Nephron (organoid): Measurements from ENCODE around the gene ALDH3B1.

Source experiments
- H3K27ac Mint-ChIP-seq, 3 experiments: 2 replicates each; pipeline ENCODE4 v1.8.0; 2020; ENCODE audit warnings: mixed read lengths in 3 of 3, mild to moderate bottlenecking in 2 of 3, moderate library complexity in 1 of 3
- H3K27me3 Mint-ChIP-seq: 2 replicates; pipeline ENCODE4 v1.8.0; 2021; ENCODE audit warnings: low read depth, mild to moderate bottlenecking, moderate library complexity, mixed read lengths
- H3K36me3 Mint-ChIP-seq: 2 replicates; pipeline ENCODE4 v1.8.0; 2020; ENCODE audit warnings: low read depth, mixed read lengths
- H3K4me1 Mint-ChIP-seq: 2 replicates; pipeline ENCODE4 v1.8.0; 2020; ENCODE audit warnings: mixed read lengths
- H3K4me3 Mint-ChIP-seq, 3 experiments: 2 replicates each; pipeline ENCODE4 v1.8.0; 2020; ENCODE audit warnings: mild to moderate bottlenecking in 3 of 3, mixed read lengths in 3 of 3, moderate library complexity in 2 of 3
- H3K9me3 Mint-ChIP-seq: 2 replicates; pipeline ENCODE4 v1.8.0; 2020; ENCODE audit warnings: mixed read lengths
- TF ChIP-seq, protein P1 (sequence below), 3 experiments: fragments of 200-600 bp; sonication (generic); IDR thresholded peaks; one replicate each; pipeline ENCODE4 v1.5.0; 2021; ENCODE audit warnings: antibody characterized with exemption in 3 of 3; ENCODE audit not compliant: unreplicated experiment in 3 of 3

ALDH3B1 gene

DNA sequence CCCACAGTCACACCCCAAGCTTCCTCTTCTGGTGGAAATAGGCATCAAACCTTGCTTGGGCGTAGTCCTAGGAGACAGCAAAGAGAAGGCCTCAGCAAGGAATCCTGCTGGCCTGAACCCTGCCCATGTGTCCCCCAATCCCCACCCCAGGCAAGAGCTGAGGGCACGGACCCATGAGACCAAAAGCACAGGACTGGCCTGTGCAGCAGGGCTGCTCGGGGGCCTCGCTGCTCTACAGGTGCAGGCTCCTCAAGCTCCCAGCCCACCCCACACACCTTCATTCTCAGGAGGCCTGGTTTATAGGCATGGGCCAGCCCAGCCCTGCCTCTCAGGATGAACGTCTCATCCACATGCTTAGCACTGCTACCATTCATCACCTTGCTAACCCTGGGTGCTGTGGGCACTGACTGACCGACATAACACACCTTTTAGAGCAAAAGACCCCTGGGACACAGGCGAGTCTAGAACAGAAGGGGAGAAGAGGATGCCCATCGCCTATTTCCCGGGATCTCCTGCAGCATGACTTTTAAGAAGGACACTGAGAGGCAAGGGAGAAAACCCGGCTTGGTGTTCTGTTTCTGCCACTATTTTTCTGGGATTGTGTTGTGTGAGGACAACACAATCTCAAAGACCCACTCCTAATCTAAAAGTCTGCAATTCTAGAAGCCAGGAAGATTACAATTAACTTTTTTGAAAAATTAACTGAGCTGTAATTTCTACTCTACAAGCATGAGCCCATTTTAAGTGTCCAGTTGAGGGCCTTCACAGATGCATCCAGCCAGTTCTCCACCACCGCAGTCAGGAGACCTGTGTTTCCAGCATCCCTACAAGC lies 44.1 kb downstream of the ALDH3B1 start:
- TF ChIP-seq, protein P1, sequence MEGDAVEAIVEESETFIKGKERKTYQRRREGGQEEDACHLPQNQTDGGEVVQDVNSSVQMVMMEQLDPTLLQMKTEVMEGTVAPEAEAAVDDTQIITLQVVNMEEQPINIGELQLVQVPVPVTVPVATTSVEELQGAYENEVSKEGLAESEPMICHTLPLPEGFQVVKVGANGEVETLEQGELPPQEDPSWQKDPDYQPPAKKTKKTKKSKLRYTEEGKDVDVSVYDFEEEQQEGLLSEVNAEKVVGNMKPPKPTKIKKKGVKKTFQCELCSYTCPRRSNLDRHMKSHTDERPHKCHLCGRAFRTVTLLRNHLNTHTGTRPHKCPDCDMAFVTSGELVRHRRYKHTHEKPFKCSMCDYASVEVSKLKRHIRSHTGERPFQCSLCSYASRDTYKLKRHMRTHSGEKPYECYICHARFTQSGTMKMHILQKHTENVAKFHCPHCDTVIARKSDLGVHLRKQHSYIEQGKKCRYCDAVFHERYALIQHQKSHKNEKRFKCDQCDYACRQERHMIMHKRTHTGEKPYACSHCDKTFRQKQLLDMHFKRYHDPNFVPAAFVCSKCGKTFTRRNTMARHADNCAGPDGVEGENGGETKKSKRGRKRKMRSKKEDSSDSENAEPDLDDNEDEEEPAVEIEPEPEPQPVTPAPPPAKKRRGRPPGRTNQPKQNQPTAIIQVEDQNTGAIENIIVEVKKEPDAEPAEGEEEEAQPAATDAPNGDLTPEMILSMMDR (IDR thresholded peaks at IDR 0.05; ENCODE audit: unreplicated experiment in 3 of 3) = no peak
- H3K4me3 Mint-ChIP-seq = no peak overlapping the region

DNA sequence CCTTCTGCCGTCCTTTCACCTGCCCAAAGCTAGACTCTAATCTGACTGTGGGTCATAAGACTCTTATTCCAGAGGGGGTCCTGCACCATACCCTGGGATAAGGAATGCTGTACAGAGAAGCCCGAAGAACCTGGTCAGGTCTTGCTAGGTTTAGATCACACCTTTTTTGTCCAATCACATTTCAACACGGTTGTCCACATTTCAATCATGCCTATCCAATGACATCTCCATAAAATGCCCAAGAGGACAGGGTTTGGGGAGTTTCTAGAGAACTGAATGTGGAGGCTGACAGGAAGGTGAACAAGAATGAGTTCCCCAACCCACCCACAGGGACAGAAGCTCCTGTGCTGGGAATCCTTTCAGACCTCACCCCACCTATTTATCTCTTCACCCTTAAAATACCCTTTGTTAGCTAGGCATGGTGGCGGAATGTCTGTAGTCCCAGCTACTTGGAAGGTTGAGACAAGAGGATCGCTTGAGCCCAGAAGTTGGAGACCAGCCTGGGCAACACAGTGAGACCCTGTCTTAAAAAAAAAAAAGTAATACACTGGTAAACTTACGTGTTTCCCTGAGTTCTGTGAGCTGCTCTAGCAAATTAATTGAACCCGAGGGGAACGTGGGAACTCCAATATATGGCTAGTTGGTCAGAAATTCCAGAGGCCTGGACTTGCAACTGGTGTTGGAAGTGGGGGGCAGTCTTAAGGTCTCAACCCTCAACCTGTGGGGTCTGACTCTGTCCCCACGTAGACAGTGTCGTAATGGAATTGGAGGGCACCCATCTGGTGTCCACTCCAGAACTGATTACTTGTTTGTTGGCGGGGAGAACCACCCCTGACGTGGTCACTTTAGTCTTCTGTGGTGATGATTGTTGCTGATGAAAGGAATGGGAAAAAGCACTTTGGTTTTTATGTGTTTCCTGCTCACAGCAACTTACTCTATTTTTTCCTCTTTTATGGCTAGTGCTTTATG lies 46.5 kb downstream of the ALDH3B1 start:
- no peak overlapping the region for H3K27ac Mint-ChIP-seq
- H3K27me3 Mint-ChIP-seq = no peaks in the 10 kb centered on the region
- H3K9me3 Mint-ChIP-seq = no peaks in the 10 kb centered on the region
- TF ChIP-seq, protein P1 (IDR thresholded peaks at IDR 0.05; ENCODE audit: unreplicated experiment in 3 of 3) = no peak
- H3K4me3 Mint-ChIP-seq = no peak overlapping the region
- peaks cover 46% of the 10 kb centered on the region for H3K36me3 Mint-ChIP-seq
- H3K4me1 Mint-ChIP-seq = no peaks in the 10 kb centered on the region

More for the DNA sequence above, 44.1 kb downstream of the ALDH3B1 start:
- H3K27ac Mint-ChIP-seq = no peak overlapping the region
- H3K9me3 Mint-ChIP-seq = no peaks in the 10 kb centered on the region
- H3K4me1 Mint-ChIP-seq = no peaks in the 10 kb centered on the region
- H3K36me3 Mint-ChIP-seq = peaks cover 27% of the 10 kb centered on the region
- no peaks in the 10 kb centered on the region for H3K27me3 Mint-ChIP-seq

DNA sequence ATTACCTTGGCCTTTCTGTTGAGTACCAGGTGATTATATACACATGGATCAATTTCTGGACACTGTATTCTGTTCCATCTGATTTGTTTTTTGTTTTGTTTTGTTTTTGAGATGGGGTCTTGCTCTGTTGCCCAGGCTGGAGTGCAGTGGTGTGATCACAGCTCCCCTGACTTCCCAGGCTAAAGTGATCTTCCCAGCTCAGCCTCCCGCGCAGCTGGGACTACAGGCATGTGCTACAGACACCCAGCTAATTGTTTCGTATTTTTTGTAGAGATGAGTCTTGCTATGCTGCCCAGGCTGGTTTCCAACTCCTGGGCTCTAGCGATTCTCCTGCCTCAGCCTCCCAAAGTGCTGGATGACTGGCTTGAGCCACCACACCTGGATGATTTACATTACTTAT lies 47.7 kb downstream of the ALDH3B1 start:
- no peak overlapping the region for H3K27ac Mint-ChIP-seq

DNA sequence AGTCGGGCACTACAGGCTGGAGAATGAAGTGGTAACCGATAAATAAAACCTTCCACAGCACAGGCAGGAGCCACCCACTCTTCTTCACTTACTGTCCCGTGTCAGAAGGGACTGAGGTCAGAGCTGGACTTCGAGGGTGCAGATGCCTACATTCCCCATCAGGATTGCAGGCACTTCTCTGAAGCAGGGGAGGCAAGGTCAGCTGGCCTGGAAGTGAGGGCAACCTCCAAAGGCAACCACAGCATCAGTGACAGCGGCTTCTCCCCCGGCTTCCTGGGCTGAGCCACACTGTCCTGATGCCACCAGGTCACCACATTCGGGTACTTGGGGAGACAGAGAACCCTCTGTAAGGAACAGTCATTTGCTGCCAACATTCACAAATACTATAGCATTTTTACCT lies 51.4 kb downstream of the ALDH3B1 start:
- TF ChIP-seq, protein P1 (IDR thresholded peaks at IDR 0.05; ENCODE audit: unreplicated experiment in 3 of 3) = no peak
- no peak overlapping the region for H3K4me3 Mint-ChIP-seq
- no peaks in the 10 kb centered on the region for H3K4me1 Mint-ChIP-seq
- peaks cover 79% of the 10 kb centered on the region for H3K36me3 Mint-ChIP-seq
- no peaks in the 10 kb centered on the region for H3K27me3 Mint-ChIP-seq
- no peaks in the 10 kb centered on the region for H3K9me3 Mint-ChIP-seq
- H3K27ac Mint-ChIP-seq = no peak overlapping the region

More for the DNA sequence above, 47.7 kb downstream of the ALDH3B1 start:
- H3K27me3 Mint-ChIP-seq = no peaks in the 10 kb centered on the region
- no peaks in the 10 kb centered on the region for H3K4me1 Mint-ChIP-seq
- H3K36me3 Mint-ChIP-seq = peaks cover 58% of the 10 kb centered on the region
- H3K4me3 Mint-ChIP-seq = no peak overlapping the region
- TF ChIP-seq, protein P1 (IDR thresholded peaks at IDR 0.05; ENCODE audit: unreplicated experiment in 3 of 3) = no peak
- H3K9me3 Mint-ChIP-seq = no peaks in the 10 kb centered on the region

DNA sequence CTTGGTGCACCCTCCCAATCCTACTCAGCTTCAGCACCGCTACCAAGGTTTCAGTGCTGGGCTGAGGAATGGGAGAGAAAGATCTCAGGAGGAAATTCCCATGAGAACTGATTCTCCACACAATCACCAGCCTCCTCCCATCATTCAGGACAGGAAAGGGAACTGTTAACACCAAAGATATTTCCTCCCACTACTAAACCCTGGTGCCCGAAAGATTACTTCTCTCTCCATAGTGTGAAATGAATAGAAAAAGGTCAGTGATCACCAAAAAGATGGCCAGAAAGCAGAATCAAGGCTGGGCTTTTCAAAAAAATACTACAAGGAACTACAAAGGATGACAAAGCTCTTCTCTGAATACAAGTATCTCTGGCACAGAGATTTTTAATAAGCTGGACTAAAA lies 54.8 kb downstream of the ALDH3B1 start:
- Mint-ChIP-seq H3K9me3 (no peaks in the 10 kb centered on the region), H3K36me3 (peaks cover 72% of the 10 kb centered on the region), H3K27ac (no peak overlapping the region), H3K4me3 (no peak overlapping the region), H3K4me1 (no peaks in the 10 kb centered on the region), H3K27me3 (no peaks in the 10 kb centered on the region)
- TF ChIP-seq, protein P1 (IDR thresholded peaks at IDR 0.05; ENCODE audit: unreplicated experiment in 3 of 3) = no peak
